DND-41 (cell line): ENCODE data around the gene TBC1D22A.

Source experiments
- ATAC-seq: fragments of 200-7000 bp; cut with Tn5 transposase; 3 replicates; pipeline ENCODE4 v1.9.1; 2021; ENCODE audit warnings: low read depth; ENCODE audit not compliant: insufficient read depth
- DNase-seq: peaks from one replicate; pipeline ENCODE4 v3.0.0-alpha.2; 2020
- H2AFZ ChIP-seq: 2 replicates; pipeline ENCODE4 v1.6.0; 2012; ENCODE audit warnings: low read depth, low read length
- H3K27ac ChIP-seq: 2 replicates; pipeline ENCODE4 v1.5.1; 2012; ENCODE audit warnings: low read length, inconsistent platforms
- H3K27me3 ChIP-seq: fragments of 200-600 bp; sonication (generic); 2 replicates; pipeline ENCODE4 v1.6.0; 2012; ENCODE audit warnings: low read length, mild to moderate bottlenecking, inconsistent platforms; ENCODE audit not compliant: insufficient read depth, poor library complexity
- H3K36me3 ChIP-seq: 2 replicates; pipeline ENCODE4 v1.5.1; 2012; ENCODE audit warnings: low read length, inconsistent platforms; ENCODE audit not compliant: insufficient read depth
- H3K4me1 ChIP-seq: 2 replicates; pipeline ENCODE4 v1.5.1; 2012; ENCODE audit warnings: mild to moderate bottlenecking, low read length; ENCODE audit not compliant: insufficient read depth
- H3K4me2 ChIP-seq: 2 replicates; pipeline ENCODE4 v1.6.0; 2012; ENCODE audit warnings: mild to moderate bottlenecking, moderate library complexity, low read length, inconsistent platforms; ENCODE audit not compliant: insufficient read depth
- H3K4me3 ChIP-seq, 2 experiments: fragments of 200-600 bp in 1 of 2; shearing (Covaris generic) in 1 of 2; 2 replicates each; pipeline ENCODE4 v1.5.1; 2012 to 2016; ENCODE audit warnings: inconsistent platforms in 2 of 2, low read length in 2 of 2, mild to moderate bottlenecking in 2 of 2, low read depth in 1 of 2, moderate library complexity in 1 of 2
- H3K79me2 ChIP-seq: 2 replicates; pipeline ENCODE4 v1.6.0; 2012; ENCODE audit warnings: low read length, inconsistent platforms; ENCODE audit not compliant: insufficient read depth
- H3K9ac ChIP-seq: 2 replicates; pipeline ENCODE4 v1.6.0; 2012; ENCODE audit warnings: low read depth, mild to moderate bottlenecking, inconsistent platforms, low read length, moderate library complexity
- H3K9me3 ChIP-seq: 2 replicates; pipeline ENCODE4 v1.5.1; 2012; ENCODE audit warnings: low read length, moderate library complexity, mild to moderate bottlenecking, inconsistent platforms; ENCODE audit not compliant: insufficient read depth, severe bottlenecking
- H4K20me1 ChIP-seq: 2 replicates; pipeline ENCODE4 v1.6.0; 2012; ENCODE audit warnings: low read length; ENCODE audit not compliant: insufficient read depth
- EZH2 ChIP-seq: IDR thresholded peaks from 3 replicates; pipeline ENCODE4 v1.6.1; 2012; ENCODE audit warnings: borderline replicate concordance, low read depth, mild to moderate bottlenecking, moderate library complexity, low read length, inconsistent platforms; ENCODE audit not compliant: severe bottlenecking
- TF ChIP-seq, protein P1 (sequence below): IDR thresholded peaks from 2 replicates; pipeline ENCODE4 v1.5.1; 2012; ENCODE audit warnings: borderline replicate concordance, low read length, moderate library complexity, mild to moderate bottlenecking; ENCODE audit not compliant: poor library complexity, severe bottlenecking; ENCODE audit errors: extremely low read depth

The TBC1D22A gene

DNA sequence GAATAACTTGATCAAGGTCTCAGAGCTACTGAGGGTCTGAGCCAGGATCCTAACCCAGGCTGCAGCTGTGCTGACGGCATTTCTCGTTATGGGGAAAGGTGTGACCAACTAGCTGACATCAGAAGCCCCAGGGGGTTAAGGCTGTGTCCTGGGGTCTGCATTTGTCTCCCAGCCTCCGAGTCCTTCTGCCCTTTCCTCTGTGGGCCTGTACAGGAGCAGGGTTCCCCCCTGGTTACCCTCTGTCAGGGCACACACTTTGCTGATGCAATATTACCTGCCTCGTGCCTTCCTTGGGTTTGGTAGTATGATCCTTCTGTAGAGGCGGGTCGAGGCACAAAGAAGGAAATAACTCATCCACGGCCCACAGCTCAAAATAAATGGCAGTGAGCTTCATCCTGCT, 183.0 kb downstream of the TBC1D22A start:
- TF ChIP-seq, protein P1, sequence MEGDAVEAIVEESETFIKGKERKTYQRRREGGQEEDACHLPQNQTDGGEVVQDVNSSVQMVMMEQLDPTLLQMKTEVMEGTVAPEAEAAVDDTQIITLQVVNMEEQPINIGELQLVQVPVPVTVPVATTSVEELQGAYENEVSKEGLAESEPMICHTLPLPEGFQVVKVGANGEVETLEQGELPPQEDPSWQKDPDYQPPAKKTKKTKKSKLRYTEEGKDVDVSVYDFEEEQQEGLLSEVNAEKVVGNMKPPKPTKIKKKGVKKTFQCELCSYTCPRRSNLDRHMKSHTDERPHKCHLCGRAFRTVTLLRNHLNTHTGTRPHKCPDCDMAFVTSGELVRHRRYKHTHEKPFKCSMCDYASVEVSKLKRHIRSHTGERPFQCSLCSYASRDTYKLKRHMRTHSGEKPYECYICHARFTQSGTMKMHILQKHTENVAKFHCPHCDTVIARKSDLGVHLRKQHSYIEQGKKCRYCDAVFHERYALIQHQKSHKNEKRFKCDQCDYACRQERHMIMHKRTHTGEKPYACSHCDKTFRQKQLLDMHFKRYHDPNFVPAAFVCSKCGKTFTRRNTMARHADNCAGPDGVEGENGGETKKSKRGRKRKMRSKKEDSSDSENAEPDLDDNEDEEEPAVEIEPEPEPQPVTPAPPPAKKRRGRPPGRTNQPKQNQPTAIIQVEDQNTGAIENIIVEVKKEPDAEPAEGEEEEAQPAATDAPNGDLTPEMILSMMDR = no peak
- no peak for TF ChIP-seq EZH2
- peaks cover 12% of the 10 kb centered on the region; the same call in 1 of the 2 replicates for H3K36me3 ChIP-seq
- H3K9ac ChIP-seq = no peak overlapping the region
- H4K20me1 ChIP-seq = peaks cover 24% of the 10 kb centered on the region
- ATAC-seq (no peak), DNase-seq (no peak)
- no peaks in the 10 kb centered on the region for H3K9me3 ChIP-seq
- no peaks in the 10 kb centered on the region for H3K4me1 ChIP-seq
- H3K79me2 ChIP-seq = peaks cover 6% of the 10 kb centered on the region; the same call in 1 of the 2 replicates
- H2AFZ ChIP-seq = no peak overlapping the region
- H3K4me3 ChIP-seq = no peak overlapping the region
- H3K27me3 ChIP-seq = no peaks in the 10 kb centered on the region
- no peak overlapping the region for H3K4me2 ChIP-seq
- no peak overlapping the region for H3K27ac ChIP-seq

DNA sequence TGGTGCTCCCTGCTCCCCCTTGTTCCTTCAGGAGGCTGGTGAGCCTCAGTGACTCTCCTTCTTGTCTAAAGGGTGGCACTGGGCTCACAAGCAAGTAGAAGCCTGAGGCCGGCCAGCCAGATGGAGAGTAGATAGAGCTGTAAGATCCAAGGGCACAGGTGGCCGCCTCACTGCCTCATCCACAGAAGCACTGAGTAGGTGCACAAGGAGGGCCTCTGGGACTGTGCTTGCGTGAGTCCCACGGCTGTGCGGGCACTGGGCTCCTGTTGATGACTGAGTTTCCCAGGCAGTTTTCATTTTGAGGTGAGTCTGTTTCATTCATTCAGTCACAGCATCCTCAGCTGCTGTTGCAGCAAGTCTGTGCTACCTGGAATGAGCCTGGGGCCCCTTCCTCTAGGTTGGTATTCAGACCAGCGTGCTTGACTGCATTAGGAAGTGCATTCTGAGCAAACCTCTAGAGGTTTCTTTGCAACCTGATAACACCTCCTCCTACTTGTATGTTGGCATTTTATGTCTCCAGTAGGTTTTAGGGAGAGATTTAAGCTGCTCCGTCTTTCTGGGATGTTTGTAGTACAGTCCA, 184.0 kb downstream of the TBC1D22A start:
- H3K27ac ChIP-seq = no peak overlapping the region
- no peak overlapping the region for H3K9ac ChIP-seq
- no peak overlapping the region for H3K4me3 ChIP-seq
- no peaks in the 10 kb centered on the region for H3K4me1 ChIP-seq
- TF ChIP-seq, protein P1 = no peak
- no peak for TF ChIP-seq EZH2
- no peaks in the 10 kb centered on the region for H3K27me3 ChIP-seq
- H3K4me2 ChIP-seq = no peak overlapping the region
- peaks cover 12% of the 10 kb centered on the region; the same call in 1 of the 2 replicates for H3K36me3 ChIP-seq
- peaks cover 26% of the 10 kb centered on the region for H4K20me1 ChIP-seq
- H3K79me2 ChIP-seq = peaks cover 6% of the 10 kb centered on the region; the same call in 1 of the 2 replicates
- H3K9me3 ChIP-seq = no peaks in the 10 kb centered on the region
- ATAC-seq (no peak), DNase-seq (no peak)
- no peak overlapping the region for H2AFZ ChIP-seq

DNA sequence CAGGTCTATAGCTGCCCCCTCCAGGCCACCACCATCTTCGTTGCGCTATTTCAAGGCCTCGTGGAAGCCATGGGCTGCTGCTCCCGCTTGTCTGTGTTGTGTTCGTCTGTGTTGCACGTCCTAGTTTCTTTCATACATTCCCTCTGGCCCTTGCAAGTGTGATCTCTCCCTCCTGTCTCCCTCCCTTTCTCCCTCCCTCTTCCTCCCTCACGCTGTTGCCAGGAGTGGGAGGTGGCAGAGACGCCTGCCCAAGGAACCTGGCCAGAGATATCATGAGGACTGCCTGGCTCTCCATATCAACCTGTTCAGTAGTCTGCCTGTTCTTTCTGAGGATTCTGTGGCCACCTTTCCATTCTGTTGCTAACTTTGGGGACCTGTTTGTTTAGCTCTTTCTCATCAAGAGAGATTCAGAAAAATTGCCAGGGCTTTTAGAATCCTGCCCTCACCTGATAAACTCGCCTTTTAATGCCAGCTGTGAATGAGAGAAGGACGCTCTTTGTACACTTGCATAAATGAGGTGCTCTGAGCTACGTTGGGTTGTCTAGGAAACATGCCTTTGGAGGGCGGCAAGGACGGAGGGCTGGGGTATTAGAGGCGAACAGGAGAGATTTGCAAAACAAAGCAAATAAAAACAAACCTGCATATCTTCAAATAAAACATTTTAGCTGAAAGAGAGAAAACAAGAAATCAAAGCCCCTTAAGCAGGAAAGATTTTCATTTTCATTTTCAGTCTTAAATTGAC, 185.2 kb downstream of the TBC1D22A start:
- H3K9me3 ChIP-seq = no peaks in the 10 kb centered on the region
- H3K27me3 ChIP-seq = no peaks in the 10 kb centered on the region
- peaks cover 12% of the 10 kb centered on the region; the same call in 1 of the 2 replicates for H3K36me3 ChIP-seq
- H4K20me1 ChIP-seq = peaks cover 26% of the 10 kb centered on the region
- no peak overlapping the region for H3K9ac ChIP-seq
- no peak overlapping the region for H3K4me2 ChIP-seq
- DNase-seq = no peak
- peaks cover 8% of the 10 kb centered on the region; the same call in 1 of the 2 replicates for H3K79me2 ChIP-seq
- H3K4me1 ChIP-seq = no peaks in the 10 kb centered on the region
- H3K27ac ChIP-seq = no peak overlapping the region
- no peak for ATAC-seq
- TF ChIP-seq, protein P1 = no peak
- TF ChIP-seq EZH2 = no peak
- H3K4me3 ChIP-seq = no peak overlapping the region
- H2AFZ ChIP-seq = no peak overlapping the region
